Hypothalamus (tissue), 51 donors: Measurements from ENCODE around the gene HOMER2.

ENCODE experiments used
- DNase-seq, 51 donors: peaks; one replicate each; lab custom pipeline; 2025; lab: John Stamatoyannopoulos, UW

The HOMER2 gene

DNA sequence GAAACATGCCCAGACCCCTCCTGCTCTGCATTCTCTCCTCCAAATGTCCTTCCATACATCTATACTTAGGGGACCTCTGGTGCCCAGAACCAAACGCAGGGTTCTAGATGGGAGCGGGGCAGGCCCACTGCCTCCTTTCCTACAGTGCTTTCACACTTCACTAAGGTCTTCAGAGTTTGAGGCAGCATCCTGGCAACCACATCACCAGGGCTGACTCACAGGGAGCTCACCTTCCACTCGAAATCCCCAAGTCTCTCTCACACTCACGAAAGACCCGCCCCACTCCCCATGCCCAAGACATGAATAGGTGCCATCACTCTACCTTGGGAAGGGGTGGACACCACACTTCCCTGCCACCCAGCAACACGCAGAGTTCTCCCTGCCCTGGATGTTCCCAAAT, 18.9 kb downstream of the HOMER2 start:
- DNase-seq = no peak

DNA sequence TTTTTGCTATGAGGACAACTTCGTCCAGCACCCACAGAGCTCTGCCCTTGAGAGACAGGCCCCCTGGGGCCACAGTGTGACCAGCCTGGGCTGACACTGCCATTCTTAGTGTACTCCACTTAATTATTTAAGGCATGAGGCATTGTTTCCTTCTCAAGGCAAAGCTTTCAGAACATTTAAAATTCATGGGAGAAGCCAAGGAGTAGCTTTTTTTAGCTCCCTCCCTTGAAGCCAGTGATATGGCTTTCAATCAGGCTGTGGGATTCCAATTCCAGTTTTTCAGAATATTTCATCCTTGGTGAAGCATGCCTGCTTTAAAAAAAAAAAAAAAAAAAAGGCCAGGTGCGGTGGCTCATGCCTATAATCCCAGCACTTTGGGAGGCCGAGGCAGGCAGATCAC, 21.3 kb downstream of the HOMER2 start:
- peak in 1 of 51 donors; percentile 7 for DNase-seq

DNA sequence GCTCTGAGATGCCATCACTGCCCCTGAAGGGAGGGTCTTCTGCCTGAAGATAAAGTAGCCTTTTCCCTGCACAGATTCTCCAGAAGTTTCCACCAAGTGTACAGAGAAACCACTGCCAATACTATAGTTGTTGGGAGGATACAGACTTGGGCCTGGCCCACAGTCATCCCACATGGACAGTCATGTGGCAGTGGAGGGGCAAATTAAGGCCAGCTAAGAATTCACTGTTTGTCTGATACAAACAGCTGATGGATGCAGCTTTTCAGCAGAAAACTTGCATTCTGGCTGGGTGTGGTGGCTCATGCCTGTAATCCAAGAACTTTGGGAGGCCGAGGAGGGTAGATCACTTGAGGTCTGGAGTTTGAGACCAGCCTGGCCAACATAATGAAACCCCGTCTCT, 22.1 kb downstream of the HOMER2 start:
- DNase-seq = no peak

DNA sequence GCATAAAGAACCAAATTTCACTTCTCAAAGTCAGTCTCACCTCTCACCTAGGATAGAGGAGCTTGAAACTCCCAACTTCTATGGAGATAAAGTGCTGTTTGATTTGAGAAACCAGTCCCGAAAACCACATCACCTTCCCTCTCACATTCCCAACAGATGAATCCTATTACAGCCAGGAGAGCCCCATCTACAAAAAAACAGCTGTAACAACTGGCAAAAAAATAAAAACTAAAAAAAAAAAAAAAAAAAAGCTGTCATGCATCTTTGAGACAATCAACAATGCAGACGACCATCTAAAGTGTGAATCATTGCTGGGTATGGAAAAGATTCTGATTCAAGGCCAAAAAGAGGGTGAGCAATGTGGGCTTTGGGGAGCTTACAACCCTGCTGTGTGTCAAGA, 23.8 kb downstream of the HOMER2 start:
- no peak for DNase-seq

DNA sequence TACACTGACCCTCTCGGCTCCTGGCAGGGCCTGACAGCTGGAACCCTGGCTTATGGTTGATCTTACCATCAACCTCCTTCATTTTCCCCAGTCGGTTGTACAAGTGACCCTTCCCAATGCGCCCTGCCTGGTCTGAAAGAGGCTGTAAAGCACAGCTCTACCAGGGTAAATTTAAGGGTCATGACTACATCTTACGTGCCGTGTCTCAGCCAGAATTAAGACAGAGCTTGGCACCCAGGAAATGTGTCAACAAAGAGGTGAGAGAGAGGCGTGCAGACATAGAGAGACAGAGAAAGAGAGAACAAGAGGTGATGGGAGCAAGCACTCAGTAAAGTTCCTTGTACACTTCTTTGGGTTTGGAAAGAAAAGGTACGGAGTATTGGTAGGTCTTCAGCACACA, 28.8 kb downstream of the HOMER2 start:
- no peak for DNase-seq

DNA sequence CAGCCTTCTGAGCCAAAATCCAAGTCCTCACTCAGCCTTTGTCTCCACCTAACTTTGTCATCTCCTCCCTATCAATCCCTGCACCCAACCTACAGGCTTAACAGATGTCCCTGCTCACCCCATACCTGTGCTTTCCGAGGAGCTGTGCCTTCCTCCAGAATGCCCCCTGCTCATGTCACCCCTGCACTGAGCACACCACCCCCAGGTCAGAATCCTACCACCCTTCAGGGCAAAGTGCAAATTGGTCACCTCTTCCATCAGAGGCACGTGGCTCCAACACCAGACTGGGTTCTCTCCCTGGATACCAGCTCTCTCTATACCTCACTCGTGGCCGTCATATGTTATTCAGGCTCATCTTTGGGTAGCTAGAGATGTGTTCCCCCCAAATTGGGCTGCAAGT, 29.8 kb downstream of the HOMER2 start:
- no peak for DNase-seq

DNA sequence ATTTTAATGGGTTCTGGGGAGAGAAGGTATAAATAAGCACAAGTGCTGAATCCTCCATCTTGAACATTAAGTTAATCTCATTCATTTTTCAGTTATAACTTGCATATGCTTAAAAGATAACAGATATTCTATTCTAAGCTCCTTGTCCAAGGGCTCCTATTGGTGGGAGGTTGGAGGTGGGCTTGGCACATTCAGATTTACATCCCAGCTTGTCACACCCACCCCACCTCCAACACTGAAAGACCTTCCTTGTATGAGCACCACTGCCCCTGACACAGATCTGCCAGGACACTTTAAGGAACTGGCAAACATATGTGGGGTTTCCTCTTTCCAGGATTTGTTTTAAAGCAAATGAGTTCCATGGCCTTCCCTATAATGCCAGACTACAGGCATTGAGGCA, 30.6 kb downstream of the HOMER2 start:
- no peak for DNase-seq

DNA sequence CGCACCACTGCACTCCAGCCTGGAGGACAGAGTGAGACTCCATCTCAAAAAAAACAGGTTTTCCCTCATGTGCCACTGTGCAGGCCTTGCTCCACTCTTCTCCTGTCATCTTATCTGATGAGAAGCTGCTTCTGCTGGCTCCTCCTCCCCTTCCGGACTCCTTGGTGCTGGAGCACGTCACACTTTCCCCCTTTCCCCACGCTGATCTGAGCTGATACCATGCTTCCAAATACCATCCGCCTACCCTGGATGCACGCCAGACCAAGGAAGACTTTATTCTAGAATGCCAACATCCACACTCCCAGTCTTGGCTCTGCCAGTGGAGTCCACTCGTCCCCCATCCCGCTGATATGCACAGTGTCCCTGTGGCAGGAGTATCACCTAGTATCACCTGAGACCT, 31.3 kb downstream of the HOMER2 start:
- DNase-seq = no peak

DNA sequence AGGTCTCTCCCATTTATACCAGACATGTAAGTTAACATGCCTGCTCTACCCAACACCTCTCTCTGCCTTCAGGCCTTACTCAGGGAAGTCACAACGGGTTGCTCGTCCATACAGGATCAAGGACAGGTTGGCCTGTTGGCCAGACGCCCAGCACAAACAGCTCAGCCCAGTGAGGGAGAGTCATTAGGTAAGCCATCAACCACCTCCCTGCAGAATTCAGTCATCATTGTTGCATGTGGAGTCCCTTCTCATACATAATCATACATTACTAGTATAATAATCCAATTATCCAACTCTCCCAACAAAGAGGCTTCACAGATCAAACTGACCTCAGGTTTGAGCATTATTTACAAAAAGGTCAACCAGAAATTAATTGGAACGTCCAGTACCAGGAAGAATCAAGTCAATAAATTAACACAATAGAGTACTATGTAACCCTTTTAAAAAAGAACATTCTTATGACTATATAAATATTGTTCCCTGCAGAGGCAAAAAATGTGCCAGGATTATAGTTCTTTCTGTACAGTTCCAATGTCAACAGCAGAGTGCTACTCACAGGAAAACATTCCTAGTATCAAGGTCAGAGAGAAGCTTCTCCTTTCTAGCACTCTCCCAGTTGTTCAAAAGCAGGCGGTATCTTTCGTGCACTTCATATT, 33.2 kb downstream of the HOMER2 start:
- DNase-seq = no peak

DNA sequence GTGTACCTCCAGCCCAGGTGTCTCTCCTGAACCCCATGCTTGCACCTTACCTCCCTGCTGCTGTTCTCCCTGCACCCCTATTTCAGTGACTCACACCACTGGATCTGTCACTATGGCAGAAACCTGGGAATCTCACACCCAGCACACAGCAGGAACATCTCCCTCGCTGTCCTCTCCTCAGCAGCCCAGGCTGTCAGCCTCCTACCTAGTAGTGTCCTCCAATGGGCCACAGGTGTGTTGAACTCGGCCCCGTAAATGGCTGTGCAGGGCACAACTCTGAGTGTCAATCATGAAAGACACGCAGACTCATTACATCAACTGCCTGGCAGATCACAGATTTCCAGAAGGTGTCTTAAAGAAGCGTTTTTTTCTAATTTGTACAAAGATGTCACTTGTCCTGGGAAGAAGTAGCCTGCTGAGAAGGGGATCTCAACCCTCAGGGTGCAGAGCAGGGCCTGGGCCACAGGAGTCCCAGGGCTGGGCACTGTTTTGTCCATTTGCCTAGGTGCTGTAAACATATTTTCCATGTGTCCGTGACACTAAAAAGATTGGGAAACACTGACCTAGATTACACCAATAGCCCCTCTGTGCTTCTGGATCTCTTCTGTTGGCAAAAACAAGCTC, 33.8 kb downstream of the HOMER2 start:
- no peak for DNase-seq

DNA sequence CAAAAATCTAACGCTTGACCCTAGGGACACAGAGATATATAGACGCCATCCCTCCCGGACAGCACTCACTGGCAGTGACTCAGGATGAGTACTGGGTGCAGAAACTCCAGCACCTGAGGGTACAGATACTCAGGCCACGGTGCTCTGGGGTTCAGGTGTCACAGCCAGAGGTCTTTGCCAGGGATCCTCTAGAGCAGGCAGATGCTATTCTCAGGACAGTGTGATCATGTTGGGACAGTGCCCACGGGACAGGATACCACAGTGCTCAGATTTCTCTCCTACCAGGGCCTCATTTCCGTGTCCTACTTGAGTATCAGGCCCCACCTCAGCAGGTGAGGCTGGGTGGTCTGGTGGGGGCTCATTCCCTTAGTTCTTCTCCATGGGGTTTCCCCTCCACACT, 34.4 kb downstream of the HOMER2 start:
- no peak for DNase-seq

DNA sequence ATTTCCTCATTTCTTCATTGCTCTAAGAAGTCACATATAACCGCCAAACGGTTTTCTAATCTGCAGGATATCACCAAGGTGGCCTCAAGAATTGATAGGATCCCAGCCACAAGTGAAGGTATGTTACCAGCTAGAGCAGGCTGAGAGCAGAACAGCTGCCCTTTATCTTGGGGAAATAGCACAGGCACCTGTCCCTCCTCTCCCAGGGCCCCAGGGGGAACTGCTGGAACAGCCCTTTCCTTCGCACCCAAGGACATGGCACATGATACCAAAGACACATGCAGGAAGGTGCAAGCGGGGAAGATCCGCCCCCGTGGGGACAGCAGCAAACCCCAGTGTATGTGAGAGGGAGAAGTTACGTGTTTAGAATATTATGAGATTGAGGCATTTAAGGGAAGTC, 35.3 kb downstream of the HOMER2 start:
- no peak for DNase-seq

DNA sequence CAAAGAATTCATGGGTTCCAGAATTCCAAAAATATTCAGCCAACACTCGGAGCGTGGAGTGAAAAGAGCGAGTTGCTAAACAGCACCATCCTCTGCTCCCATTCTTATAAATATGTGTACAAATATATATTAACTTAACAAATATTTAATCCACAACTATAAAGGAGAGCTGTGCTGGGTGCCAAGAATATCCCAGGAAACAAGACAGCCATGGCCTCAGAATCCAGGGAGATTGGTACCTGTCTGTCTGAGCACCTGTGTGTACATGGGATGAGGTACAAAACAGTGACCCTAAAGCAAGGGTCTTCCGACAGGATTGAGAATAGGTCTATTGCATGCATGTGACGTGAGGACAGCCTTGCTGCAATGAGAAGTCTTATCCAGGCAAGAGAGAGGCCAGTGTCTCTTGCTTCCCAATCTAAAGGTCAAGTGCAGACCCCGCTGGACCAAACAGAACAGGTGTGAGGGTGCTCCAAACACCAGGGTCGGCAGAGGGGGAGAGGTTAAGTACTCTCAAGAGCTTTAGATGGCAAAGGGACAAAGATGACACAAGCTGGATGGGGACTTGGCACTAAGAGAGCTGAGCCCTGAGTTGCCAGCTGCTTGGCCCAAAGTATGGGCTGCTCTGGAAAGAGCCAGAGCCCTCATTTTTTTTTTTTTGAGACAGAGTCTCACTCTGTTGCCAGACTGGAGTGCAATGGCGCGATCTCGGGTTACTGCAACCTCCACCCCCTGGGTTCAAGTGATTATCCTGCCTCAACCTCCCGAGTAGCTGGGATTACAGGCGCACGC, 36.2 kb downstream of the HOMER2 start:
- peak in 2 of 51 donors; percentile 2 to 18 for DNase-seq

DNA sequence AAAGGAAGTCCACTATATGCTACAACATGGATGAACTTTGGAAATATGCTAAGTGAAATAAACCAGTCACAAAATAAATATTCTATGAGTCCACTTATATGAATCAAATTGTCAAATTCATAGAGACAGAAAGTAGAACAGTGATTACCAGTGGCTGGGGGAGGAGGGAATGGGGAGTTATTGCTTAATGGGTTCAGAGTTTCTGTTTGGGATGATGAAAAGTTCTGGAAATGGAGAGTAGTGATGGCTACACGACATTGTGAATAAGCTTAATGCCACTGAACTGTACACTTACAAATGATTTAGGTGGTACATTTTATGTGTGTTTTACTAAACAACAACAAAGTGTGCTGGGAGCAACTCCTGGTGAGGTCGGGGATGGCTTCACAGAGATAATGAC, 38.1 kb downstream of the HOMER2 start:
- DNase-seq = no peak

DNA sequence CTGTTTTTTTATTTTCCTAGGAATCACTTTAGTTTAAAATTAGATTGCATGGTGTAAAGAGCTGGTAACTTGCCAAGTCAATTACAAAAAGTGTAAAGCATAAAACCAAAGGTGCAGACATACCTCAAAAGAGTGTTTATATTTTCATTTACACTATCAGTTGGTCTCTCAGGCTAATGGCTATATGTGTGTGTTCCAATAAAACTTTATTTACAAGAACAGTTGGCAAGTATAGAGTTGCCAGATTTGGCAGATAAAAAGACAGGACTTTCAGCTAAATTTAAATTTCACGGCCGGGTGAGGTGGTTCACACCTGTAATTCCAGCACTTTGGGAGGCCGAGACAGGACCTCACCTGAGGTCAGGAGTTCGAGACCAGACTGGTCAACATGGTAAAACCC, 41.1 kb downstream of the HOMER2 start:
- DNase-seq = no peak

DNA sequence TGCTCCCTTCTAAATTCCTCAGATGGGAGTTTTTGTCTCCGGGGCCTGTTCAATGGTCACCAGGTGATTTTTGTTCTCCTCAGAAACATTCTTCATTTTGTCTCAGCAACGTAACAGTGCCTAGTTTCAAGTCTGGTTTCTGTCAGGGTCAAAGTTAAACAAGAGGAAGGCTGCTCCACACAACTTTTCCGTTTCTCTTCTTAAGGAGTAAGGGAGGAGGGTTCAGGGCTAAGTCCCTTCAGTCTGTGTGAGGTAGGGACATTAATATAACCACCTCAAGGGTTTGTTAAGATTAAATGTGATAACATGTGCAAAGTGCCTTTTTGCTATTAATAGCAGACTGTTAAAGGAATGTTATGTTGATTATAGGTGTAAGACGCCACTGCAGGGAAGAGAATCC, 41.8 kb downstream of the HOMER2 start:
- no peak for DNase-seq

DNA sequence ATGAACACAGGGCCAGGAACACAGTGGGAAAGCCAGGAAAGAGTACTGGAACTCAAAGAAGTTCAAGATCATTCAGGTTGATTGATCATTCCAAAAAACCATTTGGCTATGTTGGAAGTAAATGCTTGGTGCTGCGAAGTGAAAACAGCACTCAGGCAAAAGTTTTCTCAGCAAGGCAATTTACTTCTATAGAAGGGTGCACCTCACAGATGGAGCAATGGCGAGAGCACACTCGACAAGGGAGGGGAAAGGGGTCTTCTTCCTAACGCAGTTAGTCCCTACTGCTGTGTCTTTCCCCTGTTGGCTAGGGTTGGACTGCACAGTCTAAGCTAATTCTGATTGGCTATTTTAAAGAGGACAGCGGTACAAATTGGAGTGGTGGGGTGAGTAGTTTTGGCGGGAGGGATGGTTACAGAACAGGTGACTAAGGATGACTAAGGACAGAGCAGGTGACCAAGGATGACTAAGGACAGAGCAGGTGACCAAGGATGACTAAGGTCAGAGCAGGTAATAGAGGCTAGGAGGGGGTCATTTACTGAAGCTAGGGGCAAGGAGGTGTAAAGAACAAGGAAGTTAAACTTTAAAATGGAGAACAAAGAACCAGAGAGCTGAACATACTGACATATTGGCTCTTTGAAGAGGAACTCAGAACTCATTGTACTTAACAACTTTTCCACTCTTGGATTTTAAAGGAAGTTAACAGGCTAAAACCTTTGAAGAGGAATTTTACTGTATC, 43.3 kb downstream of the HOMER2 start:
- no peak for DNase-seq

DNA sequence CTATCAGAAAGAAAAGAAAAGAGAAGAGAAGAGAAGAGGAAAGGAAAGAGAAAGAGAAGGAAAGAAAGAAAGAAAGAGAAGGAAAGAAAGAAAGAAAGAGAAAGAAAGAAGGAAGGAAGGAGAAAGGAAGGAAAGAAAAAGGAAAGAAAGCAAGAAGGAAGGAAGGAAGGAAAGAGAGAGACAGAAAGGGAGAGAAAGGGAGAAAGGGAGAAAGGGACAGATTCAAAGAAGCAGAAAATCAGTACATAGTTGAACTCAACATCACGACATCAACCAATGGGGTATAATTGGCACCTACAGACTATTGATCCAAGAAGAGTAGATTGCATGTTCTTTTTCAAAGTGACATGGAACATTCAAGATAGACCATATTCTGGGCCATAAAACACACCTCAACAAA, 45.2 kb downstream of the HOMER2 start:
- DNase-seq = no peak

DNA sequence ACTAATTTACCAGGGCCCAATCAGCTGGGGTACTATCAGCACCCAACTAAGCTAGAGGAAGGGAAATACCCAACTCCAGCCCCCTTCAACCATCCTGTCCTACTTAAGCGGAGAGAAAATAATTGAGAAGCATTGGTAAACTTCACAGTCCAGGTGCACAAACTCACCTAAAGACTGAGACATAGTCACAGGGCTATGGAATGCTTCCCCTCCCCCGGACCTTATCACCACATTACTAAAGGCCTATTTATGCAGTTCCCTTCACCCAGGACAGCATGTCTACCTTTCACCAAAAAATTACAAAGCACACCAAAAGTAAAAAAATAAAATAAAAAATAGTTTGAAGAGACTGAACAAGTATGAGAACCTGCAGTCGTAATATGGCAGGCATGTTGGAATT, 47.9 kb downstream of the HOMER2 start:
- no peak for DNase-seq

DNA sequence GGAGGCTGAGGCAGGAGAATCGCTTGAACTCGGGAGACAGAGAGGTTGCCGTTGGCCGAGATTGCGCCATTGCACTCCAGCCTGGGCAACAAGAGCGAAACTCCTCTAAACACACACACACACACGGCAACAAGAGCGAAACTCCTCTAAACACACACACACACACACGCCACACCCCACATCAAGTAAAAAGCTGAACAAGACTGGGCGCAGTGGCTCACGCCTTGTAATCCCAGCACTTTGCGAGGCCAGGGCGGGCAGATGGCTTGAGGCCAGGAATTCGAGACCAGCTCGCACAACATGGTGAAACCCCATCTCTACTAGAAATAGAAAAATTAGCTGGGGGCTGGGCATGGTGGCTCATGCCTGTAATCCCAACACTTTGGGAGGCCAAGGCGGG, 49.0 kb downstream of the HOMER2 start:
- no peak for DNase-seq

DNA sequence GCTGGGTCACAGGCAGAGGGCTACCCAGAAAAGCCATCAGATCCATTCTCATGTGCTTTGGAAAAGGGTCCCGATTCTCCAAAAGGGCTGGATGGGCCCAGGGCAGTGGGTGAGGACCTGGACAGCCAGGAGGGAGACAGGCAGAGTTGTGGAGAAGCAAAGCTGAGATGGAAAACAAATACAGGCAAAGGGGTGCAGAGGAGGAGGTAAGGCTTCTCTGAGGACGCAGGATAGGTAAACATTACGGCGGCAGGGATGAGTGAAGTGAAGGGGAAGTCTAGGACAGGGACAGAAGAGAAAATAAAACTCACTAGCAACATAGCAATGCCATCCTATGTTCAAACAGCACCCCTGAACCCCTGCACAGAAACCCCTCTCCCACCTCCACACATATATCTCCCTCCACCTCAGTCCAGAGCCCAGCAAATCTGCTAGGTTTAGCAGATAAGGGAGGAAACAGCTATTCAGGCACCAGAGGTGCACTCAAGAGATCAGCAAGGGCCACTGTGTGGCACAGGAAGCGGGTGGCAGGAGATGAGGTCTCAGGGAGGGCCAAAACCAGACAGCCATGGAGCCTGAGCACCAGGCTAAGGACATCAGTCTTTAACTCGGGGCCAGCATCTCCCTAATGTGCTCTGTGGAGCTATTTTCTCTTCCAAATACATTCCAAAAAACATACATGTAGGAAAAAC, 51.3 kb downstream of the HOMER2 start:
- DNase-seq = no peak
